Measurements from ENCODE around the gene KRTAP12-3.

GRCh38 chr21:44686000-44686781 lies 28.5 kb downstream of the KRTAP12-3 start:
- TF ChIP-seq TEAD4 (IDR thresholded peaks at IDR 0.05; ENCODE audit: borderline replicate concordance, insufficient read depth) (no peak), CTCF (IDR thresholded peaks at IDR 0.05) (no peak), NFIC (IDR thresholded peaks at IDR 0.05; ENCODE audit: borderline replicate concordance) (no peak), RAD21 (IDR thresholded peaks at IDR 0.05; ENCODE audit: low read length) (no peak), RXRA (IDR thresholded peaks at IDR 0.05; ENCODE audit: borderline replicate concordance, low read depth) (no peak), MXI1 (IDR thresholded peaks at IDR 0.05; ENCODE audit: low read depth, low read length) (no peak), ZBTB33 (IDR thresholded peaks at IDR 0.05; ENCODE audit: borderline replicate concordance, low read depth) (no peak), FOSL2 (IDR thresholded peaks at IDR 0.05; ENCODE audit: borderline replicate concordance, low read depth) (no peak), POLR2AphosphoS5 (IDR thresholded peaks at IDR 0.05; ENCODE audit: low read depth, low read length) (no peak), TAF1 (IDR thresholded peaks at IDR 0.05; ENCODE audit: borderline replicate concordance, low read depth, low read length) (no peak)

Data from SK-N-SH (cell line).